Effector memory CD4-positive, alpha-beta T cell (primary cell): Measurements from ENCODE around the gene NADK2.

ENCODE experiments used
- DNase-seq, 3 donors: peaks; one replicate each; pipeline ENCODE4 v3.0.0-alpha.2; 2020
- H3K27ac ChIP-seq: 2 replicates; pipeline ENCODE4 v1.7.0; 2013; ENCODE audit warnings: mild to moderate bottlenecking, low read length, moderate library complexity; ENCODE audit not compliant: insufficient read depth, poor library complexity, severe bottlenecking
- H3K27me3 ChIP-seq: replicated peaks from 2 replicates; pipeline ENCODE4 v1.7.0; 2013; ENCODE audit warnings: mild to moderate bottlenecking, low read length; ENCODE audit not compliant: insufficient read depth, control insufficient read depth, poor library complexity, severe bottlenecking
- H3K36me3 ChIP-seq: 2 replicates; pipeline ENCODE4 v1.7.0; 2013; ENCODE audit warnings: mild to moderate bottlenecking, low read length, moderate library complexity; ENCODE audit not compliant: control insufficient read depth, insufficient read depth
- H3K4me1 ChIP-seq: 2 replicates; pipeline ENCODE4 v1.7.0; 2013; ENCODE audit warnings: low read length, mild to moderate bottlenecking; ENCODE audit not compliant: control insufficient read depth, insufficient read depth, poor library complexity, severe bottlenecking
- H3K4me3 ChIP-seq: 2 replicates; pipeline ENCODE4 v1.7.0; 2013; ENCODE audit warnings: low read length, low read depth, mild to moderate bottlenecking; ENCODE audit not compliant: insufficient read depth, poor library complexity, severe bottlenecking
- H3K9me3 ChIP-seq: 2 replicates; pipeline ENCODE4 v1.7.0; 2013; ENCODE audit warnings: mild to moderate bottlenecking, low read length, moderate library complexity; ENCODE audit not compliant: control insufficient read depth

NADK2 gene

DNA sequence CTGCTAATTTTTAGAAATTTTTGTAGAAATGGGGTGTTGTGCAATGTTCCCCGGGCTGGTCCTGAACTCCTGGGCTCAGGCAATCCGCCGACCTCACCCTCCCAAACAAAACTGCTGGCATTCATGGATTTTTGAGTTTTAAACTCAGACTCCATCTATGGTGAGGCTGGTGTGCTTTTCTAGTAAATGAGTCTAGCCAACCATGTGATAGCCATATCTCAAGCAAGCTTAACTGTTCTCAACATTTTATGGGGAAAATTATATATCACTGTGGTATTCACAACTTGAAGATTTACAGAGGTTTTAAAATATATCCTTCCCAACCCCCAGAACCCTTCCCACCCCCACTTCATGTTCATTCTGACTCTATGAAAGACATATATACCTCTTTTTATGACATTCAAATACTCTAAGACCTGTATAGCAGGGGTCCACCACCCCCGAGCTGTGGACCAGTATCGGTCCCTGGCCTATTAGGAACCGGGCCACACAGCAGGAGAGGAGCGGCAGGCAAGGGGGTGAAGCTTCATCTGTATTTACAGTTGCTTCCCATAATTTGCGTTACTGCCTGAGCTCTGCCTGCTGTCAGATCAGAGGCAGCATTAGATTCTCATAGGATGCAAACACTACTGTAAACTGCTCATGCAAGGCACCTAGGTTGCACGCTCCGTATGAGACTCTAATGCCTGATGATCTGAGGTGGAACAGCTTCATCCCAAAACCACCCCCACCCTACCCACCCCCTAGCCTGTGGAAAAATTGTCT lies 4.5 kb upstream of the NADK2 start:
- Histone ChIP-seq H3K27ac (no peak overlapping the region), H3K4me3 (no peak overlapping the region), H3K27me3 (no peaks in the 10 kb centered on the region), H3K4me1 (peaks cover 9% of the 10 kb centered on the region), H3K36me3 (no peaks in the 10 kb centered on the region), H3K9me3 (no peaks in the 10 kb centered on the region)
- no peak for DNase-seq

DNA sequence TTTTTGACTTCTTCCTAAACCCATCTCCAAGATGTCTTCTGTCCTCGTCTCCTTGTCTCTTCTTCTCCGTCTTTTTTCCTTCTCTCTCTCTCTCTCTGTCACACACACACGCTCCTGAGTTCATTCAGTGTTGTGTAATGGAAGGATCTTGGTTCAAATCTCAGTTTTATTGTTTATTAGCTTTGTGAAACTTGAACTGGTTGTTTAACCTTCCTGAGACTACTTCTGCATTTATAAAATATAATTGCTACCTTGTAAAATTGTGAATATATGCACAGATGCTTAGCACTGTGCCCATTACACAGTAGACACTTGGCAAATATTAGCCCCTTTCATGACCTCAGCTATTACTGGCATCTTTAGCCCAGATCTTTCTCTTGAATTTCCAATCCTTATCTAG lies 2.4 kb upstream of the NADK2 start:
- Histone ChIP-seq H3K4me3 (no peak overlapping the region), H3K4me1 (peaks cover 17% of the 10 kb centered on the region), H3K36me3 (no peaks in the 10 kb centered on the region), H3K27ac (no peak overlapping the region), H3K9me3 (no peaks in the 10 kb centered on the region), H3K27me3 (no peaks in the 10 kb centered on the region)
- DNase-seq: no peak

DNA sequence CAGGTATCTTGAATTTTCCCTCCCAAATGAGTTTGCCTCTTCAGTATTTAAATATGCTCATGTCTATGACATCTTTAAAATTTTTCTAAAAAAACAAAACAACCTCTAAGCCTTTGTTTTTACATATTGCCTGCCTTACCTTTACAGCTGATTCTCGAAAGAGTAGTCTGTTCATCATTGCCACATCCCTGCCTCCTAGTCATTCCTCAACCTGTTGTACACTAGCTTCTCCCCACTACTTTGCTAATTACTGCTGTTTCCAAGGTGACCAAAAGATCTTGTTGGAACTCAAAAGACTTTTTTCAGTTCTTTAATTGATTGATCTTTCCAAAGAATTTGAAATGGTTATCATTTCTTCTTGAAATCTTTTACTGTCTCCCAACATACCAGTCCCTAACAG lies 1.9 kb upstream of the NADK2 start:
- no peaks in the 10 kb centered on the region for H3K36me3 ChIP-seq
- no peaks in the 10 kb centered on the region for H3K27me3 ChIP-seq
- no peaks in the 10 kb centered on the region for H3K9me3 ChIP-seq
- no peak overlapping the region for H3K27ac ChIP-seq
- H3K4me1 ChIP-seq: peaks cover 17% of the 10 kb centered on the region
- no peak for DNase-seq
- no peak overlapping the region for H3K4me3 ChIP-seq

GRCh38 chr5:36242534-36243485 lies 1.1 kb upstream of the NADK2 start:
- no peaks in the 10 kb centered on the region for H3K36me3 ChIP-seq
- H3K9me3 ChIP-seq: no peaks in the 10 kb centered on the region
- no peak for DNase-seq
- H3K4me1 ChIP-seq: peaks cover 17% of the 10 kb centered on the region
- H3K27ac ChIP-seq: peak overlapping the region; percentile 89
- H3K4me3 ChIP-seq: peak overlapping the region; percentile 74
- H3K27me3 ChIP-seq: no peaks in the 10 kb centered on the region

GRCh38 chr5:36240779-36241630 lies 720 bp downstream of the NADK2 start:
- peak overlapping the region; percentile 89 for H3K27ac ChIP-seq
- H3K9me3 ChIP-seq: no peaks in the 10 kb centered on the region
- no peaks in the 10 kb centered on the region for H3K27me3 ChIP-seq
- H3K4me3 ChIP-seq: peak overlapping the region; percentile 74
- H3K36me3 ChIP-seq: no peaks in the 10 kb centered on the region
- DNase-seq: peak in 2 of 3 donors; percentile 3 to 16
- H3K4me1 ChIP-seq: peaks cover 17% of the 10 kb centered on the region

- no peaks in the 10 kb centered on the region for H3K27me3 ChIP-seq
- DNase-seq: no peak
- H3K27ac ChIP-seq: no peak overlapping the region
- no peaks in the 10 kb centered on the region for H3K9me3 ChIP-seq
- H3K36me3 ChIP-seq: no peaks in the 10 kb centered on the region
- peaks cover 17% of the 10 kb centered on the region for H3K4me1 ChIP-seq
- no peak overlapping the region for H3K4me3 ChIP-seq
These were observed 2.1 kb downstream of the NADK2 start for GRCh38 chr5:36239370-36240293.

GRCh38 chr5:36238502-36239295 lies 3.0 kb downstream of the NADK2 start:
- Histone ChIP-seq H3K27ac (no peak overlapping the region), H3K4me3 (no peak overlapping the region), H3K9me3 (no peaks in the 10 kb centered on the region), H3K4me1 (peaks cover 17% of the 10 kb centered on the region), H3K27me3 (no peaks in the 10 kb centered on the region), H3K36me3 (no peaks in the 10 kb centered on the region)
- DNase-seq: no peak

- H3K27ac ChIP-seq: no peak overlapping the region
- peaks cover 14% of the 10 kb centered on the region for H3K4me1 ChIP-seq
- H3K27me3 ChIP-seq: no peaks in the 10 kb centered on the region
- no peaks in the 10 kb centered on the region for H3K9me3 ChIP-seq
- DNase-seq: no peak
- no peaks in the 10 kb centered on the region for H3K36me3 ChIP-seq
- no peak overlapping the region for H3K4me3 ChIP-seq
These were observed 4.0 kb downstream of the NADK2 start for GRCh38 chr5:36237751-36238150.
